ENCODE results near the gene SLC13A3.

GRCh38 chr20:46601603-46602122 is 49.6 kb downstream of the SLC13A3 start:
- TF ChIP-seq, protein P1, sequence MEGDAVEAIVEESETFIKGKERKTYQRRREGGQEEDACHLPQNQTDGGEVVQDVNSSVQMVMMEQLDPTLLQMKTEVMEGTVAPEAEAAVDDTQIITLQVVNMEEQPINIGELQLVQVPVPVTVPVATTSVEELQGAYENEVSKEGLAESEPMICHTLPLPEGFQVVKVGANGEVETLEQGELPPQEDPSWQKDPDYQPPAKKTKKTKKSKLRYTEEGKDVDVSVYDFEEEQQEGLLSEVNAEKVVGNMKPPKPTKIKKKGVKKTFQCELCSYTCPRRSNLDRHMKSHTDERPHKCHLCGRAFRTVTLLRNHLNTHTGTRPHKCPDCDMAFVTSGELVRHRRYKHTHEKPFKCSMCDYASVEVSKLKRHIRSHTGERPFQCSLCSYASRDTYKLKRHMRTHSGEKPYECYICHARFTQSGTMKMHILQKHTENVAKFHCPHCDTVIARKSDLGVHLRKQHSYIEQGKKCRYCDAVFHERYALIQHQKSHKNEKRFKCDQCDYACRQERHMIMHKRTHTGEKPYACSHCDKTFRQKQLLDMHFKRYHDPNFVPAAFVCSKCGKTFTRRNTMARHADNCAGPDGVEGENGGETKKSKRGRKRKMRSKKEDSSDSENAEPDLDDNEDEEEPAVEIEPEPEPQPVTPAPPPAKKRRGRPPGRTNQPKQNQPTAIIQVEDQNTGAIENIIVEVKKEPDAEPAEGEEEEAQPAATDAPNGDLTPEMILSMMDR (conservative IDR thresholded peaks at IDR 0.05), result no peak
- TF ChIP-seq EZH2 (IDR thresholded peaks at IDR 0.05; ENCODE audit: low read depth), result no peak

Measured in PC-9 (cell line).